HCT116 (cell line): ENCODE results near the gene FITM1. TPM values are rescaled to one million over a fixed set of nuclear protein-coding genes. Genes with fewer than 3 reads are reported as not detected.

Experiments used
- ATAC-seq: fragments of 200-7000 bp; cut with Tn5 transposase; 2 replicates; pipeline ENCODE4 v1.9.1; 2020; ENCODE audit warnings: mild to moderate bottlenecking, moderate library complexity
- BruUV-seq: library from RNA; stranded (reverse); fragments of 400-500 nt; replicated peaks from 2 replicates; lab custom pipeline; 2021; lab: Mats Ljungman, UMichigan
- CTCF ChIA-PET: fragments of 300-600 bp; sonication (Branson Sonifier 250); formaldehyde crosslinking; loops from one replicate; lab custom pipeline; 2021; ENCODE audit warnings: antibody characterized with exemption; lab: Charles Lee
- POLR2A ChIA-PET: fragments of 300-600, 350-600 bp; sonication (Branson Sonifier 250); formaldehyde crosslinking; loops from one replicate; lab custom pipeline; 2021; ENCODE audit warnings: antibody characterized with exemption; lab: Charles Lee
- RAD21 ChIA-PET, 2 experiments: fragments of 300-600 bp; sonication (Branson Sonifier 250); formaldehyde crosslinking; loops; one replicate each; lab custom pipeline; 2023; ENCODE audit warnings: low total read pairs in 2 of 2; ENCODE audit not compliant: uncharacterized antibody in 2 of 2, unreplicated experiment in 2 of 2, low non-redundant PET in 1 of 2; lab: Charles Lee
- DNase-seq: peaks from one replicate; pipeline ENCODE4 v3.0.0-alpha.2; 2010; ENCODE audit warnings: low read depth, low spot score
- H2AFZ ChIP-seq: fragments of 200-600 bp; shearing (Covaris generic), sonication (generic); 2 replicates; pipeline ENCODE4 v1.6.1; 2017; ENCODE audit warnings: low read depth, mixed run types, mixed read lengths, antibody characterized with exemption, low read length; ENCODE audit not compliant: poor library complexity, severe bottlenecking
- H3K27ac ChIP-seq: 2 replicates; pipeline ENCODE4 v1.5.1; 2012; ENCODE audit warnings: low read depth, low read length
- H3K27me3 ChIP-seq: fragments of 200-600 bp; sonication (generic); 2 replicates; pipeline ENCODE4 v1.6.1; 2016; ENCODE audit warnings: mixed run types, low read length, mixed read lengths; ENCODE audit not compliant: insufficient read depth
- H3K36me3 ChIP-seq, 2 experiments: fragments of 200-500 bp in 1 of 2; fragments of 200-600 bp in 1 of 2; sonication (Bioruptor generic) in 1 of 2; sonication (generic) in 1 of 2; 2 replicates each; pipeline versions ENCODE4 v1.5.1 to v1.6.1; 2014 to 2016; ENCODE audit warnings: low read length in 2 of 2, inconsistent platforms in 1 of 2, mixed read lengths in 1 of 2, mixed run types in 1 of 2; ENCODE audit not compliant: insufficient read depth in 2 of 2, control insufficient read depth in 1 of 2
- H3K4me1 ChIP-seq, 2 experiments: fragments of 200-600 bp in 1 of 2; sonication (generic) in 1 of 2; 2 replicates each; pipeline versions ENCODE4 v1.5.1 to v1.6.1; 2012 to 2017; ENCODE audit warnings: low read length in 2 of 2, inconsistent platforms in 1 of 2, mild to moderate bottlenecking in 1 of 2, mixed read lengths in 1 of 2, mixed run types in 1 of 2, moderate library complexity in 1 of 2; ENCODE audit not compliant: insufficient read depth in 2 of 2, control insufficient read depth in 1 of 2
- H3K4me2 ChIP-seq: fragments of 200-600 bp; sonication (generic); 2 replicates; pipeline ENCODE4 v1.6.1; 2017; ENCODE audit warnings: mixed run types, low read length, mixed read lengths
- H3K4me3 ChIP-seq, 2 experiments: fragments of 200-600 bp in 1 of 2; sonication (generic) in 1 of 2; replicated peaks in 1 of 2; 2 replicates each; pipeline ENCODE4 v1.5.1; 2011 to 2016; ENCODE audit warnings: low read length in 2 of 2, control low read depth in 1 of 2, low read depth in 1 of 2, mild to moderate bottlenecking in 1 of 2, mixed read lengths in 1 of 2, mixed run types in 1 of 2
- H3K79me2 ChIP-seq: fragments of 200-600 bp; sonication (generic); 2 replicates; pipeline ENCODE4 v1.6.1; 2017; ENCODE audit warnings: mild to moderate bottlenecking, mixed run types, low read length, moderate library complexity, mixed read lengths; ENCODE audit not compliant: insufficient read depth
- H3K9ac ChIP-seq: fragments of 200-600 bp; sonication (generic); 2 replicates; pipeline ENCODE4 v1.6.1; 2016; ENCODE audit warnings: low read length, mixed read lengths
- H3K9me2 ChIP-seq: fragments of 200-600 bp; sonication (generic), shearing (Covaris generic); 2 replicates; pipeline ENCODE4 v1.6.1; 2017; ENCODE audit warnings: mixed run types, mild to moderate bottlenecking, moderate library complexity; ENCODE audit not compliant: insufficient read depth
- H3K9me3 ChIP-seq, 2 experiments: fragments of 200-500 bp in 1 of 2; fragments of 200-600 bp in 1 of 2; sonication (Bioruptor generic) in 1 of 2; sonication (generic) in 1 of 2; 2 replicates each; pipeline ENCODE4 v1.6.1; 2014 to 2017; ENCODE audit warnings: low read length in 2 of 2, mixed read lengths in 2 of 2, inconsistent platforms in 1 of 2, low read depth in 1 of 2, mild to moderate bottlenecking in 1 of 2, mixed run types in 1 of 2, moderate library complexity in 1 of 2; ENCODE audit not compliant: control insufficient read depth in 1 of 2, insufficient read depth in 1 of 2
- H4K20me1 ChIP-seq: fragments of 200-600 bp; sonication (generic), shearing (Covaris generic); 2 replicates; pipeline ENCODE4 v1.6.1; 2017; ENCODE audit warnings: mixed run types, mild to moderate bottlenecking, moderate library complexity; ENCODE audit not compliant: insufficient read depth
- CEBPB ChIP-seq: IDR thresholded peaks from 2 replicates; pipeline ENCODE4 v1.6.1; 2012; ENCODE audit warnings: low read depth
- EGR1 ChIP-seq: IDR thresholded peaks from 2 replicates; pipeline ENCODE4 v1.6.1; 2012; ENCODE audit warnings: low read depth
- ELF1 ChIP-seq: IDR thresholded peaks from 2 replicates; pipeline ENCODE4 v1.6.1; 2012; ENCODE audit warnings: low read depth, borderline replicate concordance
- EZH2 ChIP-seq: fragments of 200-600 bp; sonication (generic); IDR thresholded peaks from 2 replicates; pipeline ENCODE4 v1.6.1; 2017; ENCODE audit warnings: antibody characterized with exemption, mixed run types
- EZH2phosphoT487 ChIP-seq: fragments of 200-600 bp; IDR thresholded peaks from 2 replicates; pipeline ENCODE4 v1.6.1; 2018; ENCODE audit warnings: antibody characterized with exemption, borderline replicate concordance
- FOSL1 ChIP-seq: IDR thresholded peaks from 2 replicates; pipeline ENCODE4 v1.6.1; 2012; ENCODE audit warnings: low read depth
- JUND ChIP-seq: IDR thresholded peaks from 2 replicates; pipeline ENCODE4 v1.6.1; 2012
- POLR2A ChIP-seq: IDR thresholded peaks from 2 replicates; pipeline ENCODE4 v1.7.0; 2011; ENCODE audit warnings: borderline replicate concordance; ENCODE audit not compliant: insufficient read depth, insufficient read length; ENCODE audit errors: extremely low read depth
- SRF ChIP-seq: IDR thresholded peaks from 2 replicates; pipeline ENCODE4 v1.6.1; 2012; ENCODE audit warnings: low read depth
- ZFX ChIP-seq: fragments of 450-650 bp; IDR thresholded peaks from 2 replicates; pipeline ENCODE4 v1.6.1; 2017
- intact Hi-C: fragments of 100-400 bp; cut with micrococcal nuclease; formaldehyde crosslinking; loops from 2 replicates; pipeline ENCODE4 v1.10.0; 2022
- total RNA-seq: library from RNA; stranded (reverse); gene quantifications from one replicate; pipeline ENCODE4 v1.2.1, GENCODE V29; 2021; ENCODE audit not compliant: unreplicated experiment
- TF ChIP-seq, protein P1 (sequence below): IDR thresholded peaks from 2 replicates; pipeline ENCODE4 v1.6.1; 2012; ENCODE audit warnings: low read depth

FITM1 gene
- total RNA-seq, 1 experiment from 2014 or later, result 0.81 TPM

DNA sequence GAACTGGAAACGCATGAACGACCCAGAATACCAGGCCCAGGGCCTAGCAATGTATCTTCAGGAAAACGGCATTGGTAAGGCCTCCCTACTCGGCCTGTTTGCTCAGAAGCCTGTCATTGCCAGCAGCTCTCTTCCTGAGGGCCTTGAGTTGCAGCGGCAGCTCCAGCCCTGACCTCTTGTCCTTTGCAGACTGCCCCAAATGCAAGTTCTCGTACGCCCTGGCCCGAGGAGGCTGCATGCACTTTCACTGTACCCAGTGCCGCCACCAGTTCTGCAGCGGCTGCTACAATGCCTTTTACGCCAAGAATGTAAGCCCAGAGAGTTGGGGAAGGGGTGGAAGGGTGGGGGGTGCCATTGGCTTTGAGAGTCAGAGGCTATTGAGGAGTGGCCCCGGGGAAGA, 26.9 kb downstream of the FITM1 start:
- TF ChIP-seq EZH2 (no peak), EZH2phosphoT487 (no peak), ELF1 (no peak), FOSL1 (no peak), POLR2A (no peak), CEBPB (no peak), ZFX (no peak), SRF (no peak), JUND (no peak), EGR1 (no peak)
- TF ChIP-seq, protein P1, sequence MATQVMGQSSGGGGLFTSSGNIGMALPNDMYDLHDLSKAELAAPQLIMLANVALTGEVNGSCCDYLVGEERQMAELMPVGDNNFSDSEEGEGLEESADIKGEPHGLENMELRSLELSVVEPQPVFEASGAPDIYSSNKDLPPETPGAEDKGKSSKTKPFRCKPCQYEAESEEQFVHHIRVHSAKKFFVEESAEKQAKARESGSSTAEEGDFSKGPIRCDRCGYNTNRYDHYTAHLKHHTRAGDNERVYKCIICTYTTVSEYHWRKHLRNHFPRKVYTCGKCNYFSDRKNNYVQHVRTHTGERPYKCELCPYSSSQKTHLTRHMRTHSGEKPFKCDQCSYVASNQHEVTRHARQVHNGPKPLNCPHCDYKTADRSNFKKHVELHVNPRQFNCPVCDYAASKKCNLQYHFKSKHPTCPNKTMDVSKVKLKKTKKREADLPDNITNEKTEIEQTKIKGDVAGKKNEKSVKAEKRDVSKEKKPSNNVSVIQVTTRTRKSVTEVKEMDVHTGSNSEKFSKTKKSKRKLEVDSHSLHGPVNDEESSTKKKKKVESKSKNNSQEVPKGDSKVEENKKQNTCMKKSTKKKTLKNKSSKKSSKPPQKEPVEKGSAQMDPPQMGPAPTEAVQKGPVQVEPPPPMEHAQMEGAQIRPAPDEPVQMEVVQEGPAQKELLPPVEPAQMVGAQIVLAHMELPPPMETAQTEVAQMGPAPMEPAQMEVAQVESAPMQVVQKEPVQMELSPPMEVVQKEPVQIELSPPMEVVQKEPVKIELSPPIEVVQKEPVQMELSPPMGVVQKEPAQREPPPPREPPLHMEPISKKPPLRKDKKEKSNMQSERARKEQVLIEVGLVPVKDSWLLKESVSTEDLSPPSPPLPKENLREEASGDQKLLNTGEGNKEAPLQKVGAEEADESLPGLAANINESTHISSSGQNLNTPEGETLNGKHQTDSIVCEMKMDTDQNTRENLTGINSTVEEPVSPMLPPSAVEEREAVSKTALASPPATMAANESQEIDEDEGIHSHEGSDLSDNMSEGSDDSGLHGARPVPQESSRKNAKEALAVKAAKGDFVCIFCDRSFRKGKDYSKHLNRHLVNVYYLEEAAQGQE, result no peak
- TF ChIP-seq, all 23 proteins: peak for 0
- Histone ChIP-seq H3K27me3 (no peaks in the 10 kb centered on the region), H3K27ac (no peak overlapping the region), H3K4me2 (no peak overlapping the region), H3K4me1 (peaks cover 15 to 21% of the 10 kb centered on the region in 2 experiments), H4K20me1 (no peaks in the 10 kb centered on the region), H3K9ac (no peak overlapping the region), H3K9me3 (no peaks in the 10 kb centered on the region), H3K4me3 (no peak overlapping the region), H2AFZ (no peak overlapping the region), H3K79me2 (no peaks in the 10 kb centered on the region), H3K36me3 (peaks cover 25 to 43% of the 10 kb centered on the region in 2 experiments; a peak in 3 of 4 replicates), H3K9me2 (no peaks in the 10 kb centered on the region)
- POLR2A ChIA-PET, result no interaction called here
- RAD21 ChIA-PET, result no interaction called here
- CTCF ChIA-PET, result no interaction called here
- ATAC-seq (no peak), DNase-seq (no peak)
- BruUV-seq, result no TSS peak
- intact Hi-C loops, result no loop called here
